CD4-positive, alpha-beta T cell treated with Interleukin-4 for 1 hour (primary cell): ENCODE data around the gene SLCO2A1.

Source experiments
- DNase-seq, 2 donors: peaks; one replicate each; pipeline ENCODE4 v3.0.0-alpha.2; 2020 to 2022

Gene SLCO2A1

DNA sequence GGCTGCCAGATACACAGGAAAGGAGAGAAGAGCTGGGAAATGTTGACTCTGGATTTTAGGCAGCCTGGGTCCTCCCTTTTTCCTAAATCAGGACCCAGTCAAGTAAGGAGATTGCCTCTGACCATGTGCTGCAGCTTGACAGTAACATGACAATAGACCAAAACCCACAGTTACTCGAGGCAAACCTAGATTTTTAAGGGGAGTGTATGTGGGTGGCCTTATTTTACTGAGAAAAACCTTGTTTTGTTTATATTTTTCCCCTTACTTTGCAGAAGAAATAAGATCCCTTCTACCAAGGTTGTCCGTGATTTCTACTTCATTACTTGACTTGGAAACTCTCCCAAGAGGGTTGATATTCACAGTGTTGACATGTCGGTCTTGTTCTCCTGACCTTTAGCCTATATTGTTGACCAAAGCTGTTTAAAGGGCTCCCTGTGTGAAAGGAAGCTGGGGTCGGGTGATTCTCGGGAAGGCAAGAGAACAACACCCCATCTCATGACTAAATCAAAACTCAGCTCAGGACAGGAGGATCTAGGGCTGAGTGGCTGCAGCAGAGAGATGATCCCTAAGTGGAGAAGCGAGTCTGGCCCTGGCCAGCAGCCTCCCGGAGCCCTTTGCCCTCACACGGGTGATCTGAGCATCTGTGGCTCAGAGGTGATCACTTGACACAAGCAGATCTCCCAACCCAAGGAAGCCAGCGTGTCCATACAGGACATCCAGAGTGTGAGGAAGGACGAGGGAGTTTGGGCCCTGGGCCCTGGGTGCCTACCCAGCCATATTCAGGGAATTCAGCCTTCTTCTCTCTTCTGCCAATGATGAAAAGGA lies 31.0 kb upstream of the SLCO2A1 start:
- DNase-seq: no peak

DNA sequence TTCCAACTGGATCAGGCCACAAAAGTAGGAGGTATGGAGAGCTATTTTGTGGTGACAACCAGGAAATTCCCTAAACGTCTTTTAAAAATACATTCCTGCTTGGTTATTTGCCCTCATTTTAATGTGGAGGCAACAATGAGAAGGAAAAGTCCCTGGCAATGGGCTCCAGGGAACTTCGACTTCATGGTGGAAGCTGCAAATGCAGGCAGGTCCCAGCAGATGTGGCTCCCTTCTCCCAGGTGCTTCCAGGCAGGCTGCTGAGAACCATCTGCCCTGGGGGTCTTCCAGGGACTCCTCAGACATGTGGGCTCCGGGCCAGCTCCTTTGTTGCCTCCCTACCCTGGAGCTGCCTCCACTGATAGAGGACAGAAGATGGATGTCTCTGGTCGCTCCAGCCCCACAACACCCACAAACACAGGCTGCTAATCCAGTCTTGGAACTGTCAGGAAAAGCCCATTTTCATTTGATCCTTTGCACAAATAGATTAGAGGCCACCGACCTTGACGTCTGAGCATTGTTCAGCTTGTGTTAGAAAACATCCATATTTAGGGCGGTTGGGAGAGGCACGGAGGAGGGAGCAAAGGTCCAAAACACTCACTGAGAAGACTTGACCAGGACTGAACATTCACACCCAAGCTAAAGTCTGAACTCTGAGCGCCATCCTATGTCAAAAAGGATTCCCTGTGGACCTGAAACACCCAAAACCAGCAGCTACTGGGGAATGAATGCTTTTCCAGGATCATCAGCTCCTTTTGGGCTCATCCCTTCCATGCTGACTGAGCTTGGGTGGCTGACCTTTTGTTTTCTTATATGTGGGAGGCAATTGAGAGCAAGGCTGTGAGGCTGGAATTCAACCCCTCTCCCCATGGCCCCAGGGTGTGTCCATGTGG lies 30.2 kb upstream of the SLCO2A1 start:
- DNase-seq: no peak

DNA sequence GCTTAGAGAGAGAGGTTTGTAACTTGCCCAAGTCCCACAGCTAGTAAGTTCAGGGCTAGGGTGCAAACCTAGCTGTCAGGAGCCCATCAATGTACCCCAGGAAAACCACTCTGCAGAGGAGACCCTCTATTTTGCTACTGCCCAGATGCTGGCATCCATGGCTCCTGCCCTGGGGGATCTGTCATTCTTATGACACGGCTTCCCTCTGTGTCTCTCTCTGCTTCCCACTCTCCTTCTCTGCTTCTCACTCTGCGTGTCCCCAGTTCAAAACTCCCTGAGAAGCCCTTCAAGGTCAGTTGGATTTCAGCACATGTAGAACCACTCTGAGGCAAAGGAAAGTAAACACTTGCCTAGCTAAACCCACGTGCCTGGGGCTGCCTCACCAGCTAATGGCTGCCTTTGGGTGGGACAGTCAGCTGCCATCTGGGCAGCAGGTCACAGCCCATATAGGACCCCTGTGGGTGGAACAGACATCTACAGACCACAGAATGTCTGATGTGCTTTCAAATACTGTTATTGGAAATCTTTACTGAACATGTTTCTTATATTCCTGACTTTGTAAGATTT lies 29.4 kb upstream of the SLCO2A1 start:
- no peak for DNase-seq

DNA sequence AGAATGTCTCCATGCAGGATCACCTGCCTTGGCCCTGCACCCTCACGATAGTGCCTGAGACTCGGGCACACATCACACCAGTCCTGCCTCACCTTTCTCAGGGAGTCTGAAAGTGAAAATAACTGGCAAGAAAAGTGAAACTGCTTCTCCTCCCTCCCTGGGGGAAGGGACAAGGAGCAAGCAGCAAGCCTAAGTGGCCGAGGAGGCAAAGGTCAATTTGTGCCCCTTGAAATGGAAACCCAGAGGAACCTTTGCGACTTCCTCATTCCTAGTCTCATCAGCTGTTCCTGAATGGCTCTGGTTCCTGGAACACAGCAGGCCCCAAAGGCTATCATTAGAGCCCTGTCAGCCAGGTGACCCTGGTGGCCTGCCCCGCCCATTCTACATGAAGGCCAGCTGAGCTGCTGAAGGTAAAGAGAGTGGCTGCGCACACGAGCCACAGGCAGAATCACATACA lies 28.0 kb upstream of the SLCO2A1 start:
- DNase-seq: no peak

DNA sequence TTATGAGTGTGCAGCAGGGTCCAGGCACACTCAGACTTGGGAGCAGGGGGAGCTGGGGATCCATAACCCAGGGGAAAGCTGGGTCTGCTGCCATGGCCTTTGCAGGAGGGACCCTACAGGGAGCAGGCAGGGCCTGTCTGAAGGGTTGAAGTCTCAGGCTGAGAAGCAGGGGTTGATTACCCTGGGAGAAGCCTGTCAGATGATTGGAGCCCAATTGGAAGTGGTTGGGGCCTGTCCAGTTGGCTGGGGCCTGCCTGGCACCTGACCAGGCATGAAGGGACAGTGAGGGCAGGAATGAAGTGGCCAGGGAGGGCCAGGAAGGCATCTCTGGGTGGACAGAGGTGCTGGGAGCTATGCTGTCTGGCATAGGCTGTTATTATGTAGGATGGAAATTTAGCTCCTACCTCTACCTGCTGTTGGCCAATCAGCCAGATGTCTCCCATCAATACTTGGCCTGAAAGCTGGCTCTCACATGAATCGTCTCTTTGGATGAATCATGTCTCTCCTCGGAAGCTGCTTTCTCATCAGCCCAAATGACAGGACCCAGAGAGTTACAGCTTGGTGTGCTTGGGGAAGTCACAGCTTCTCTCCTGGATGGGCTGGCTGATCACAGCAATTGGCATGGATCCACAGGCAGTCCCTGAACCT lies 27.4 kb upstream of the SLCO2A1 start:
- DNase-seq: no peak

DNA sequence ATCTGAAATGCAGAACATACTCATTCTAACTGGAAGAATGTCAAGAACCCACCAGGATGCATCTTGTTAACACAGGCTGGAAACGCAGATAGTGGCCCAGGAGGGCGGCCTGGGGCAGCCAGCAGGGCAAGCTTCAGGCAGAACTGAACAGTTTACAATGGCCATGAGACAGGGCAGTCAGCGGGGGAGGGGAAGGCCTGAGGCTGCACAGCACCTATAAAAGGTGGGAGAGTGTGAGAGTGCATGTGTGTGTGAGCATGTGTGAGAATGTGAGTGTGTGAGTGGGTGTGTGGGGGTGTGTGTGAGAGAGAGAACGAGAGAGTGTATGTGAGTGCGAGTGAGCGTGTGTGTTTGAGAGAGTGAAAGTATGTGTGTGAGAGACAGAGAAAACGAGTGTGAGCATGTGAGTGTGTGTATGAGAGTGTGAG lies 26.8 kb upstream of the SLCO2A1 start:
- no peak for DNase-seq

DNA sequence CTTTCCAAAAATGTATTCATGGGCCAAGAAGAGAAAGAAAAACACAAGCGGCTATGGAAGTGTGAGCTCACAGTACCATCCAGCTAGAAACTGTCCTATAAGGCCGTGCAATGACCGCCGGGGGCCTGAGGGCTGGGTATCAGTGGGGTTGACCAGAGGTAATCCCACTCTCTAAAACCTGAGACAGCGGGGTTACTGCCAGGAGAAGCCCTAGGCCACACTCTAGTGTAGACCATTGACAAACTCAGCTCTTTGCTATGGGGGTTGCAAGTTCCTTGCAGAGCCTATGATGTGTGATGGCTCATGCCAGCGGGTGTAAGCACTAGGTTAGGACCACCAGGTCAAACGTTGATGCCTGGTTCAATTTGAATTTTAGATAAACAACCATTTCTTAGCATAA lies 25.9 kb upstream of the SLCO2A1 start:
- DNase-seq: no peak

DNA sequence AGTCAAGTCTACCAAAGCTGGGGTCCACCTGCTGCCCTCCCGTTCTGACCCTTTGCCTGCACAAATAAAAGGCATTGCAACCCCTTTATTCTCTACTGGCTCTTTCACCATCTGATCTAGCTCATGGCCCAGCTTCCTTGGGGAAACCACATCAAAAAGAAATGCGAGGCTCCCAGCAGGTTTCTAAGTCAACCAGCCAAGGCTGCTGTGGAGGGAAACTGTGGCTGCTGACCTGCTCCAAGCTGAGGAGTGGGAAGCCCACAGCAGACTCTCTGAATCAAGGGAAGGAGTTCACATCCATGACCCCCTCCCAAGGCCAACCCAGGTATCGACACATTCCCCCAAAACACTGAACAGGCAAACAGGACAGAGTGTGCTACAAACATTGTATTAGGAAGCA lies 25.2 kb upstream of the SLCO2A1 start:
- DNase-seq: no peak

DNA sequence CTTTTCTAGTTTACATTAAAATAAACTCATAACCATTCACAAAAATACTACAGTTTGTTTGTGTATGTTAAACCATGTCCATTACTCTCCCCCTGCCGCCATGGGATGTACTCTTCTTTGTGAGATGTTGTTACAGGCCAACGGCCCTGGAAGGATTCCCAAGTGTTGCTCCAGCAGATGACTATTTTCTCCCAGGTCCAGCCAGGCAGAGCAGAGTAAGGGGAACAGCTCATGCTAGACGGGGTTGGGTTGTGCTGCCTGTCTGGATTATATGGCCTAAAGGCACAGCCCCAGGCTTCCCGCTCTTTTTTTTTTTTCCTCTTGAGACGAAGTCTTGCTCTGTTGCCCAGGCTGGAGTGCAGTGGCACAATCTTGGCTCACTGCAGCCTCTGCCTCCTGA lies 24.5 kb upstream of the SLCO2A1 start:
- DNase-seq: no peak

DNA sequence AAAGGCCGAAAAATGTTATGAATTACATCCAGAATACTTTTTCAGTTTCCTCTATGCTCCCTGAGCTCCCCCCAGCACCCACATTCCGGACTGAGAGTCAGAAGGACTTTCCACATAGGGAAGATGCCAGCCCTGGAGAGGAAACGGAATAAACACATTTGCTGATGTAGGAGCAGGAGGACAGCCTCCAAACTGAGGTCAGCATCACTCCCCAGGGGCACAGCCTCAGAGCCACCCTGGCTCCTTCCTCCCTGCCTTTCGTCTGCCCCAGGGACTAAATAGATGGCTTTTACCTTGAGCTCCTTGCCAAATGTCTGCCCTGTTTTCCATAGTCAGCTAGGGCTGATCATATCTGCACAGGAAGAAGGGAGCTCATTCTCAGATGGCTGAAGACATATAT lies 22.6 kb upstream of the SLCO2A1 start:
- no peak for DNase-seq

DNA sequence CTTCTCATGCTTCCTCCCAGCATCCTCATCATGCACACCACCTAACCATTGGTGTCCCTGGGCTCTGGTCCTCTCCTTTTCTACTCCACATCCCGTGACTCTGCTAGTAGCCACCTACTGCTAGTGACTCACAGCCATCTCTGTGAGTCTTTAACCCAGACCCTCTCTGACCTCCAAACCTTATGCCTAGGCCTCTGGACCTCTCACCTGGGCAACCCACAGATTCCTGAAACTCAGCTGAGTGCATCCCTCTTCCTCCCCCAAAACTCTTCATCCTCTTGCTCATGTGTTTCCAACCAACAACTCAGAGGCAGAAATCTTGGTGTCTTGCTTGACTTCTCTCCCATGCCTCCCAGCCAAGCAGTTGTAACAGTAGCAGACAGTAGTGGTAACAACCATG lies 20.0 kb upstream of the SLCO2A1 start:
- no peak for DNase-seq

DNA sequence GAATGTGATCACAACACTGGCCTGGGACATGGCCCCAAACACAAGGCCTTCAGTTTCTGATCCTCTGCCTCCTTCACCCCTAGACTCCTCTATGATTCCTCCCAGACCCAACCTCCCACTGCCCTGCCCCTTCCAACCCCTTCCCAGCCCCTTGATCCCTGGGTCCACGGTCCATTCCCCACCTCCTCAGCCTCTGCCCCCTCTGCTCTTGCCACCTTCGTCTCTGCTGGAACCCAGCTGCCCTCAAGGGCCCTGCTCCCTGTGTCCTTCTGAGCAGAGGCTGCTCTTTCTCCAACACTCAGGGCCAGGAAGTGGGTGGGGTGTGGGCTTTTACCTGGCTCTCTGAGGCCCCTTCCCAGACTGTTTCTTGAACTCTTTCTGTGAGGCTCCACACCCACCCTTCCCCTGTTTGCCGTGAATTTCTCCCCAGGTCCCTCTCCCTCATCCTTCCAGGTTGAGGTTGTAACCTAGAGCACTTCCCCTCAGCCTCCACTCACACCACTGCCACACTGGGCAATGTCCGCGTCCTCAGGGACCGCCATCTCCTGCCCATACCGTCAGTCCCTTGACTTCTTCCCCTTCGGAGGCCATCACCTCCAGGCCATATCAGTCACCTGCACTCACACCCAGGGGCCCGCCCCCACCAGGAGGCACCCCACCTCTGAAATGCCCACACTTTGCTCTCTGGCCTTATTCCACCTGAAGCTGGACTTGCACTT lies 18.7 kb upstream of the SLCO2A1 start:
- DNase-seq: no peak

DNA sequence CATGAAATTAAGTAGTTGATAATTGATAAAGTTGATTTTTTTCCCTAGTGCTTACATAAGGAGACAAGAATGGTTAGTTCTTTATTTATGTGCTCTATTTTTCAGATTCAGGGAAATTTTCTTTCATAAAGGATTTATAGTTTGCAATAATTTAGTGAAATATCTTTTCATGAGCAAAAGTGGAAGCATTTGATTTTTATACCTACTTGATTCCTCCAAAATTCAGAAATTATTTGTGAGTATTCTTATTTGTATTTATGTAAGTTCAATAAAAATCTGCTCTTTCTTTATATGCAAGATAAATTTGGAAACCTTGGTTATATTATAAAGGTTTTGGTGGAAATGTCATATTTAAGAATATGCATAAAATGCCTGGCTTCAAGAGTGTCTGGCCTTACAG lies 14.7 kb upstream of the SLCO2A1 start:
- no peak for DNase-seq

DNA sequence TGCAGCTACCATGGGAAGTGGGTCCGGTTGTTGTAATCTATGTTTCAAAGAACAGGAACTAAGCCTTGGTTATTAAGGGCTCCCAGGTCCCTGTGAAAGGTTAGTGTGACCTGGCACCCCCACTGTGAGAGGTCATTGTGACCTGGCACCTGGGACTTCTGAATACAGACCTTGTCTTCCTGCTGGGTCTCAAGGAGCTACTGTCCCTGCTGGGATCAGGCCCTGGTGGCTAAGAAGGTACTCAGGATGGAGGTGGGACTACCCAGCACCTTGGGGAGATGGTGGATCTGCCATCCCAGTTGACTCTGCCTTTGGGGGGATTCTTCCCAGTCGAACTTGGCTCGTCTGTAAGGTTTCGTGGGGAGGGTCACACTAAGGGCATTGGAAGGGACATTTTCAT lies 10.3 kb upstream of the SLCO2A1 start:
- DNase-seq: no peak

DNA sequence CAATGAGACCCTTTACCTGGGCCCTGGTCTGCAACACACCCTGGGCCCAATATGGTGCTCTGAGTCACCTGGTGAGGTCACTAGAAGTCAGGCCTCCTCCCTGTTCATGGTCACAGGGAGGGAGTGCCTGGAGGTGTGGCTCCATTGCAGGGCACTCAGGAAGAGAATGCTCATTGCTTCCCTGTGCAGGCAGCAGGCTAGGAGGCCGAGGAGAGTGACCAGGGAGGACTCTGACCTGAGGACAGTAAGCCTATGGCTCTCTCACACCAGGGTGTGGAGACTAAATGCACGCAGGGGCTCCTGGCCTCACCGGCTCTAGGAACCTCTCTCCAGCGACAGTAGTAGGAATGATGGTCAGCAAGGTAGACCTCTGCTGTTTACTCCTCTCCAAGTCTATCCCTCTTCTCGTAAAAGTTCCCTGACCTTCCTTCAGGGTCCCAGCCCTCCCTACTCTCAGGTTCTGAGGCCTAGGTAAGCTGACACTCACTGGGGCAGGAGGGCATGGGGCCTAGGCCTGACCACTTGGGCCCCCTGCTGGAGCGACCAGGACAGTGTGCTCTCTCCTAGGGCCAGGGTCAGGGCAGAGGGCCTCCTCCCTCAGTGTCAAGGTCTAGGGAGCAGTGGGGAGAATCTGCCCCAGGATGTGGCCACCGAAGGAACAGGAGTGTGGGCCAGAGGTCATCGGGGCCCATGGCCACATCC lies 9.6 kb upstream of the SLCO2A1 start:
- no peak for DNase-seq

DNA sequence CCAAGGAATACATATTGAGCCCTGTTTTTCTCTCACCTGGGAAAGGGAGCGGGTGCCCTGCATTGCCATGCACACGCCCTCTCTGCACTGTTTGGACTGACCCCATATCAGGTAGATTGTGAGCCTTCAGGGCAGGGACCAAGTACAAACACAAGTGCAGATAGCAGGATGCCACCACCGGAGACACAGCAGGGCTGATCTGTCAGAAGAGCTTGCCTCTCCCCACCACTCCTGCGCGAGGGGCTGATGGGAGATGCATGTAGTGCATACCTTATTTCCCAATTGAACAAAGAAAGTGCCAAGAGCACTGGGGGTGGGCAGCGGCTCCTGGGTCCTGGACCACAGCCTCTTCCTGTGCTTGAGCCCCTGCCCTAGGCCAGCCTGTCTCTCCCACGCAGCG lies 9.0 kb upstream of the SLCO2A1 start:
- no peak for DNase-seq

DNA sequence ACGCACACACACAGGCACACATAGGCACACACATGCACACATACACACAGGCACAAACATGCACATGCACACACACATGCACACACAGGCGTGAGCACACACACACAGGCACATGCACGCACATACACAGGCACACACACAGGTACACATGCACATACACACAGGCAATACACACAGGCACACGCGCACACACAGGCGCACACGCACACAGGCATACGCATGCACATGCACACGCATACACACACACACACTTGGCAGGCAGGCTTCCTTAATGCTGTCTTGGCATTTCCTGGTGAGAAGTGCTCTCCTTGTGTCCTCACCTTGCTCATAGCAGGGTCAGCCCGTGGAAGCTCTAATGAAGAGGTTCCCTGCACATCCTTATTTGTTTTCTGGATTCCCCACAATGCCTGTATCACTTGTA lies 8.4 kb upstream of the SLCO2A1 start:
- DNase-seq: no peak

DNA sequence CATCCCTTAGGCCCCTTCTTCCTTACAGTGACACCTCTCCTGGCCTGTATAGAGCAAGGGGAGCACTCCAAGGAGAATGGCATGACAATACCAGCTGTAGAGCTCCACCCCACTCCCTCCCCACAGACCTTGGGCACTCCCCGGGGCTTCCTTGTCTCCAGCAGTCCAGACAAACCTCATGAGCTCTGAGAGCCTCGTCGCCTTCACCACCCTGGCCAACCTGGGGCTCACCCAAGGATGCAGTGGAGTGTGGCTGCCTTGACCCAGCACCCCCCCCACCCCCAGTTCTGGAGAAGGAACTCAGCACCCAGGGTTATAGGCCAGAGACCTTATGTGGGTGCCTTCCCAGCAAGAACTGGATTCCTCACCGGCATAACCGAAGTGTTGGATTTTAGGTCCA lies 7.4 kb upstream of the SLCO2A1 start:
- DNase-seq: no peak

DNA sequence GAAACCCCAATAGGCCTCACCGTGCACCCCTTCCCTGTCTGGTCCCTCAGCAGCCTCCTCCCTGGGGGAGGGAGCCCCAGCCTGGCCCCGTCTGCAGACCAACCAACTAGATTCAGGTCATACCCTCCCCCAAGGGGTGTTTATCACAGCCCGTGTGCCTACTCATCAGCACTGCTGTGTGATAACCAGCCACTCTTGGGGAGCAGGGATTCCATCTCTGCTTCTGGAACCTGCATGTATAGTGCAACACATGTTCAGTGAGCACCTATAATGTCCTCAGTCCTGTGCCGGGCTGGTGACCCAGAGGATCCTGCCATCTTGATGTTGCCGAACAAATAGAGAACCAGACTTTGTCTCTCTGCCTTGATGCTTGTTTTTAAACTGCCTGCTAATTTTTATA lies 6.6 kb upstream of the SLCO2A1 start:
- no peak for DNase-seq

DNA sequence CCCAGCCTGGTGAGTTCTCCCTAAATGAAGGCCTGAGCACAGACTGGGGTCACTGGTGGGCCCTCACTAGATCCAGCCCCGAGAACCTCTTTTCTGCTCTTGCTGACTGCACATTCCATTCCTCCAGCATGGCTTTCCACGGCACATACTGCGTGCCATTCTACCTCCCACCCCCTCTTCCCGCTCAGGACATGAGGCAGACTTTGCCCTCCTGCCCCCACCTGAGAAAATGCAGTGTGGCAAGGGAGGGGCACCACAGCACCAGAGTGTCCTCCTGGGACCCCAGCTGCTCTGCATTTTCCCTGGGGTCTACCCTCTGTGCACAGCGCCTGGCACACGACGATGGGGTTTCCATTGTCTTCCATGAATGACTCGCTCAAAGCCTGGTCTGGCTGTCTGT lies 6.1 kb upstream of the SLCO2A1 start:
- DNase-seq: no peak

DNA sequence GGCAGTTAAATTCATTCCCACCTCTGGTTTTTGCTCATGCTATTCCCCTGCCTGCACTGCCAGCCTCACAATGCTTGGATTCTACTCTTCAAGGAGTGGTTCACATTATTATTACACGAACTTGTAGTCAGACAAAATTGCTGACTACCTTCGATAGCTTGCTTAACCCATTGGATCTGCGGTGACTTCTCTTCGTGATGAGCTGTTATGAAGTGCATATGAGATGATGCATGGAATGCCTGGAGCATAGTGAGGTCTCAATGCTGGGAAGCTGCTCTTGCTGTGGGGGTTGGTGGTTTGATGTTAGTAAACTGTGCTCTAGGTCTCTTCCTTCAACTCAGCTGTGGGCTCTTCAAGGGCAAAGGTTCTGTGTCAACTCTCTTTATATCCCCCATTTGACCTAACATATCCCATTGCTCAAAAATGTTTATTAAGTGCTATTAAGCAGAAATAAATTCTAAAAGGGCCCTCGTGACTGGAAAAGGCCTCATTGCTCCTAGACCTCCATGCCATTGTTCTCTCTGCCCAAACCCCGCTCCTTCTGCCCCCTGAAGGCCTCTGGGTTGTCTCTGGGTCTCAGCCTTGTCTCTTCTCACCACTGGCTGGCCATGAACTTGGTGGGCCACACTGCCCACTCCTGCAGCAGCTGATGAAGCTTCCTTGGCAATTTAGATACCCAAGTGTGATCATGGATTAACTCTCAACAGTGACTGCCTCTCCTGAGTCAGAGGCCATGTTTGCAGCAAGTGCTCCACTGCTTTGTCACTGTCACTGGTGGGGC lies 4.5 kb upstream of the SLCO2A1 start:
- DNase-seq: no peak
